ENCODE measurements around the gene PRAMEF1.

DNA sequence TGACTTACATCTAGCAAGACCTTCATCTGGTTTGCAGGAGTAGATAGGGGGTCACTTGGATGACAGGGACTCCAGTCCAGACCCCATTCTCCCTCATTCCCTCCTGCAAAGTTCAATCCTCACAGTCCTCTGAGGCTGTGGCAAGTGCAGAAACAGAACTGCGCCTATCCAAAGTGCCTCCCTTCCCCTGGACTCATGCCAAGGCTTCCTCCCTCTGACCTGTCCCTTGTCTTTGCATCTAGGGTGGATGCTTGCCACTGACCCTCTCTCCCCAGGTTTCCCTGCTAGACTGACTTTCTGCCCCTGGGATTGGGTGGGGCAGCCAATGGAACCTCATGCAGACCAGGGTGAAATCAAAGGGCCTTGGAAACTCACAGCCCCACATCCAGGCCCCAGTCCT is 18.7 kb downstream of the PRAMEF1 start:
- TF ChIP-seq KDM5A (IDR thresholded peaks at IDR 0.05; ENCODE audit: low read length) (no peak), SRF (IDR thresholded peaks at IDR 0.05; ENCODE audit: low read depth, low read length) (no peak), POLR2A (IDR thresholded peaks at IDR 0.05; ENCODE audit: control extremely low read depth in 1 of 2, low read depth in 2 of 2, low read length in 2 of 2) (no peak), SP2 (IDR thresholded peaks at IDR 0.05; ENCODE audit: low read length) (no peak), EZH2 (IDR thresholded peaks at IDR 0.05; ENCODE audit: low read depth, low read length, severe bottlenecking) (no peak), GTF2F1 (IDR thresholded peaks at IDR 0.05; ENCODE audit: borderline replicate concordance, low read depth, low read length) (no peak), CHD2 (IDR thresholded peaks at IDR 0.05; ENCODE audit: low read length) (no peak), TBP (IDR thresholded peaks at IDR 0.05; ENCODE audit: low read depth, low read length) (no peak), SUZ12 (IDR thresholded peaks at IDR 0.05; ENCODE audit: low read length) (no peak), ASH2L (IDR thresholded peaks at IDR 0.05; ENCODE audit: low read length) (no peak)
- TF ChIP-seq, protein P1, sequence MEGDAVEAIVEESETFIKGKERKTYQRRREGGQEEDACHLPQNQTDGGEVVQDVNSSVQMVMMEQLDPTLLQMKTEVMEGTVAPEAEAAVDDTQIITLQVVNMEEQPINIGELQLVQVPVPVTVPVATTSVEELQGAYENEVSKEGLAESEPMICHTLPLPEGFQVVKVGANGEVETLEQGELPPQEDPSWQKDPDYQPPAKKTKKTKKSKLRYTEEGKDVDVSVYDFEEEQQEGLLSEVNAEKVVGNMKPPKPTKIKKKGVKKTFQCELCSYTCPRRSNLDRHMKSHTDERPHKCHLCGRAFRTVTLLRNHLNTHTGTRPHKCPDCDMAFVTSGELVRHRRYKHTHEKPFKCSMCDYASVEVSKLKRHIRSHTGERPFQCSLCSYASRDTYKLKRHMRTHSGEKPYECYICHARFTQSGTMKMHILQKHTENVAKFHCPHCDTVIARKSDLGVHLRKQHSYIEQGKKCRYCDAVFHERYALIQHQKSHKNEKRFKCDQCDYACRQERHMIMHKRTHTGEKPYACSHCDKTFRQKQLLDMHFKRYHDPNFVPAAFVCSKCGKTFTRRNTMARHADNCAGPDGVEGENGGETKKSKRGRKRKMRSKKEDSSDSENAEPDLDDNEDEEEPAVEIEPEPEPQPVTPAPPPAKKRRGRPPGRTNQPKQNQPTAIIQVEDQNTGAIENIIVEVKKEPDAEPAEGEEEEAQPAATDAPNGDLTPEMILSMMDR (IDR thresholded peaks at IDR 0.05; ENCODE audit: control extremely low read depth in 1 of 3, insufficient read depth in 1 of 3, low read depth in 1 of 3, low read length in 3 of 3), result no peak
- TF ChIP-seq, protein P2, sequence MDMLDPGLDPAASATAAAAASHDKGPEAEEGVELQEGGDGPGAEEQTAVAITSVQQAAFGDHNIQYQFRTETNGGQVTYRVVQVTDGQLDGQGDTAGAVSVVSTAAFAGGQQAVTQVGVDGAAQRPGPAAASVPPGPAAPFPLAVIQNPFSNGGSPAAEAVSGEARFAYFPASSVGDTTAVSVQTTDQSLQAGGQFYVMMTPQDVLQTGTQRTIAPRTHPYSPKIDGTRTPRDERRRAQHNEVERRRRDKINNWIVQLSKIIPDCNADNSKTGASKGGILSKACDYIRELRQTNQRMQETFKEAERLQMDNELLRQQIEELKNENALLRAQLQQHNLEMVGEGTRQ (IDR thresholded peaks at IDR 0.05; ENCODE audit: low read length), result no peak
- TF ChIP-seq, protein P3, sequence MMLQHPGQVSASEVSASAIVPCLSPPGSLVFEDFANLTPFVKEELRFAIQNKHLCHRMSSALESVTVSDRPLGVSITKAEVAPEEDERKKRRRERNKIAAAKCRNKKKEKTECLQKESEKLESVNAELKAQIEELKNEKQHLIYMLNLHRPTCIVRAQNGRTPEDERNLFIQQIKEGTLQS (IDR thresholded peaks at IDR 0.05; ENCODE audit: insufficient read depth, low read depth, low read length), result no peak
